GM18520 (cell line): ENCODE measurements around the gene NTNG2.
"Not testable (repeated sequence)": the region's sequence is repeated elsewhere in the genome, so short reads cannot be mapped to it uniquely, and the experiment has no call there.

ENCODE experiments used
- ATAC-seq: cut with Tn5 transposase; IDR thresholded peaks from one replicate; pipeline ENCODE4 v1.9.1; 2021; ENCODE audit not compliant: unreplicated experiment

NTNG2 gene

GRCh38 chr9:132161743-132162184 lies at the start of gene NTNG2:
TSS of gene NTNG2 (plus strand) at chr9:132162058. CDS start at chr9:132166832, 4,774 bp downstream.
- no peak for ATAC-seq

- ATAC-seq, result no peak
Observed at GRCh38 chr9:132114102-132114707, 47.7 kb upstream of the NTNG2 start.

- no peak for ATAC-seq
Observed at GRCh38 chr9:132116583-132116982, 45.3 kb upstream of the NTNG2 start.

- ATAC-seq, result no peak
Observed at GRCh38 chr9:132117694-132118093, 44.2 kb upstream of the NTNG2 start.

- ATAC-seq, result no peak
Observed at GRCh38 chr9:132121021-132121420, 40.8 kb upstream of the NTNG2 start.

GRCh38 chr9:132124800-132125199 lies 37.1 kb upstream of the NTNG2 start:
- no peak for ATAC-seq

GRCh38 chr9:132125361-132125760 lies 36.5 kb upstream of the NTNG2 start:
- ATAC-seq, result no peak

GRCh38 chr9:132125944-132126679 lies 35.7 kb upstream of the NTNG2 start:
- ATAC-seq, result no peak

- no peak for ATAC-seq
Observed at GRCh38 chr9:132126680-132127236, 35.1 kb upstream of the NTNG2 start.

- ATAC-seq, result no peak
Observed at GRCh38 chr9:132127888-132128534, 33.8 kb upstream of the NTNG2 start.

- no peak for ATAC-seq
Observed at GRCh38 chr9:132129535-132129934, 32.3 kb upstream of the NTNG2 start.

- not testable (repeated sequence) for ATAC-seq
Observed at GRCh38 chr9:132134085-132134484, 27.8 kb upstream of the NTNG2 start.

GRCh38 chr9:132135456-132135855 lies 26.4 kb upstream of the NTNG2 start:
- ATAC-seq, result no peak

GRCh38 chr9:132136151-132136780 lies 25.6 kb upstream of the NTNG2 start:
- ATAC-seq, result no peak

- no peak for ATAC-seq
Observed at GRCh38 chr9:132141344-132141947, 20.4 kb upstream of the NTNG2 start.

- ATAC-seq, result no peak
Observed at GRCh38 chr9:132141948-132142594, 19.8 kb upstream of the NTNG2 start.

- ATAC-seq, result no peak
Observed at GRCh38 chr9:132142924-132143323, 18.9 kb upstream of the NTNG2 start.

- ATAC-seq, result no peak
Observed at GRCh38 chr9:132143359-132143758, 18.5 kb upstream of the NTNG2 start.

GRCh38 chr9:132144708-132145365 lies 17.0 kb upstream of the NTNG2 start:
- no peak for ATAC-seq

GRCh38 chr9:132146039-132146438 lies 15.8 kb upstream of the NTNG2 start:
- no peak for ATAC-seq
